Endothelial cell of umbilical vein (primary cell): ENCODE measurements around the gene DENND2C. TPM values are rescaled to one million over a fixed set of nuclear protein-coding genes. Genes with fewer than 3 reads are reported as not detected.

Experiments
- BruUV-seq: library from RNA; stranded (reverse); fragments of 400-500 nt; replicated peaks from 2 replicates; lab custom pipeline; 2021; lab: Mats Ljungman, UMichigan
- CTCF ChIA-PET: fragments of 300-600, 350-600 bp; sonication (Branson Sonifier 250); formaldehyde crosslinking; loops from one replicate; lab custom pipeline; 2021; ENCODE audit warnings: antibody characterized with exemption, inconsistent platforms; lab: Charles Lee
- POLR2A ChIA-PET: fragments of 300-600, 350-600 bp; sonication (Branson Sonifier 250); formaldehyde crosslinking; loops from one replicate; lab custom pipeline; 2021; ENCODE audit warnings: antibody characterized with exemption, inconsistent platforms; lab: Charles Lee
- DNase-seq: peaks from one replicate; pipeline ENCODE4 v3.0.0-alpha.2; 2011; ENCODE audit warnings: low read depth, low spot score
- FAIRE-seq: peaks from 2 replicates; lab custom pipeline; 2011; peaks lifted over from hg19 to GRCh38; lab: Jason Lieb, UNC
- H2AFZ ChIP-seq: 2 replicates; pipeline ENCODE4 v1.6.0; 2012; ENCODE audit warnings: low read depth, low read length, control low read depth, inconsistent platforms
- H3K27ac ChIP-seq: 2 replicates; pipeline ENCODE4 v1.5.1; 2011; ENCODE audit warnings: low read depth, mild to moderate bottlenecking, control low read depth, low read length, moderate library complexity; ENCODE audit not compliant: insufficient read depth
- H3K27me3 ChIP-seq, 2 experiments: 2 replicates each; pipeline versions ENCODE4 v1.6.0 to v1.6.1; 2011; ENCODE audit warnings: low read length in 2 of 2, mixed read lengths in 1 of 2; ENCODE audit not compliant: control insufficient read depth in 2 of 2, insufficient read depth in 2 of 2
- H3K36me3 ChIP-seq, 2 experiments: 2 replicates in 1 of 2; 3 replicates in 1 of 2; pipeline ENCODE4 v1.5.1; 2011; ENCODE audit warnings: low read length in 2 of 2, mild to moderate bottlenecking in 1 of 2, moderate library complexity in 1 of 2; ENCODE audit not compliant: control insufficient read depth in 2 of 2, insufficient read depth in 2 of 2; ENCODE audit errors: extremely low read depth in 1 of 2
- H3K4me1 ChIP-seq: 3 replicates; pipeline ENCODE4 v1.5.1; 2011; ENCODE audit warnings: mild to moderate bottlenecking, low read length; ENCODE audit not compliant: control insufficient read depth, insufficient read depth; ENCODE audit errors: extremely low read depth
- H3K4me2 ChIP-seq: 2 replicates; pipeline ENCODE4 v1.6.1; 2011; ENCODE audit warnings: low read length, control low read depth, mixed read lengths; ENCODE audit not compliant: insufficient read depth
- H3K4me3 ChIP-seq, 3 experiments: fragments of 200-600 bp in 1 of 3; sonication (generic), shearing (Covaris generic) in 1 of 3; replicated peaks in 1 of 3; 2 replicates each; pipeline ENCODE4 v1.5.1; 2011 to 2016; ENCODE audit warnings: control low read depth in 3 of 3, low read length in 3 of 3, mild to moderate bottlenecking in 2 of 3, inconsistent platforms in 1 of 3, low read depth in 1 of 3, moderate library complexity in 1 of 3; ENCODE audit not compliant: insufficient read depth in 1 of 3
- H3K79me2 ChIP-seq: 2 replicates; pipeline ENCODE4 v1.6.0; 2012; ENCODE audit warnings: low read length, inconsistent platforms; ENCODE audit not compliant: control insufficient read depth, insufficient read depth
- H3K9ac ChIP-seq: replicated peaks from 2 replicates; pipeline ENCODE3; 2011; ENCODE audit warnings: low read length, control low read depth; ENCODE audit not compliant: insufficient read depth; ENCODE audit errors: extremely low read depth
- H3K9me1 ChIP-seq: replicated peaks from 3 replicates; pipeline ENCODE4 v1.6.0; 2011; ENCODE audit warnings: mild to moderate bottlenecking, low read length; ENCODE audit not compliant: control insufficient read depth, insufficient read depth; ENCODE audit errors: extremely low read depth
- H3K9me3 ChIP-seq: replicated peaks from 2 replicates; pipeline ENCODE4 v1.5.1; 2012; ENCODE audit warnings: low read length, inconsistent platforms; ENCODE audit not compliant: control insufficient read depth, insufficient read depth
- H4K20me1 ChIP-seq: replicated peaks from 2 replicates; pipeline ENCODE3; 2011; ENCODE audit warnings: mild to moderate bottlenecking, low read length; ENCODE audit not compliant: control insufficient read depth, insufficient read depth; ENCODE audit errors: extremely low read depth
- EZH2 ChIP-seq: IDR thresholded peaks from 2 replicates; pipeline ENCODE4 v1.6.1; 2012; ENCODE audit warnings: borderline replicate concordance, low read depth, mild to moderate bottlenecking, moderate library complexity, low read length, inconsistent platforms; ENCODE audit not compliant: severe bottlenecking
- FOS ChIP-seq: IDR thresholded peaks from 2 replicates; pipeline ENCODE4 v1.6.1; 2011; ENCODE audit warnings: mild to moderate bottlenecking, low read length, moderate library complexity, borderline replicate concordance; ENCODE audit not compliant: insufficient read depth
- GATA2 ChIP-seq: IDR thresholded peaks from 2 replicates; pipeline ENCODE4 v1.7.0; 2011; ENCODE audit warnings: low read depth, mild to moderate bottlenecking, moderate library complexity, mixed read lengths, low read length; ENCODE audit not compliant: insufficient read length, insufficient read depth
- JUN ChIP-seq: IDR thresholded peaks from 2 replicates; pipeline ENCODE4 v1.6.1; 2011; ENCODE audit warnings: borderline replicate concordance, low read depth; ENCODE audit not compliant: insufficient read length, insufficient read depth
- MAX ChIP-seq: IDR thresholded peaks from 2 replicates; pipeline ENCODE4 v1.6.1; 2011; ENCODE audit not compliant: insufficient read depth, insufficient read length
- MYC ChIP-seq: IDR thresholded peaks from one replicate; pipeline ENCODE4 v1.6.1; 2011; ENCODE audit warnings: mild to moderate bottlenecking, low read depth, low read length
- POLR2A ChIP-seq: IDR thresholded peaks from 2 replicates; pipeline ENCODE4 v1.6.1; 2012; ENCODE audit warnings: low read depth, mild to moderate bottlenecking, control low read depth, low read length
- POLR2AphosphoS5 ChIP-seq: IDR thresholded peaks from 2 replicates; pipeline ENCODE4 v1.6.1; 2012; ENCODE audit warnings: low read depth, mild to moderate bottlenecking, control low read depth, low read length, moderate library complexity; ENCODE audit not compliant: insufficient read depth
- dilution Hi-C: fragments of 300-500 bp; cut with MboI; formaldehyde crosslinking; loops from one replicate; pipeline ENCODE4 v1.15.0; 2019; ENCODE audit warnings: low sequenced_read_pairs; ENCODE audit not compliant: extremely low pct_ligation_motif_present
- intact Hi-C: fragments of 100-400 bp; cut with micrococcal nuclease; formaldehyde crosslinking; loops from one replicate; pipeline ENCODE4 v1.10.0; 2022
- polyA plus RNA-seq, 4 experiments: library from polyadenylated mRNA; depleted of rRNA in 3 of 4; stranded (reverse) in 3 of 4; unstranded in 1 of 4; fragments of >200 nt; gene quantifications; 2 replicates each; pipeline versions ENCODE4 v1.2.1 to v1.2.3, GENCODE V29; 2011 to 2012; ENCODE audit warnings: missing spikeins in 1 of 4
- total RNA-seq: library from RNA; stranded (reverse); gene quantifications from 2 replicates; pipeline ENCODE4 v1.2.3, GENCODE V29; 2021
- TF ChIP-seq, protein P1 (sequence below), 2 donors: IDR thresholded peaks; 1 replicate in 1 of 2; 2 replicates in 1 of 2; pipeline ENCODE4 v1.5.1; 2011; ENCODE audit warnings: low read length in 2 of 2, mild to moderate bottlenecking in 2 of 2, moderate library complexity in 2 of 2, control low read depth in 1 of 2, inconsistent platforms in 1 of 2, low read depth in 1 of 2; ENCODE audit not compliant: insufficient read depth in 1 of 2; ENCODE audit errors: extremely low read depth in 1 of 2

DENND2C gene
- total and polyA plus RNA-seq, 2 donors (not counting 3 experiments of a cell fraction or from before 2014, with no cell fraction given): 0.12 to 0.22 TPM

DNA sequence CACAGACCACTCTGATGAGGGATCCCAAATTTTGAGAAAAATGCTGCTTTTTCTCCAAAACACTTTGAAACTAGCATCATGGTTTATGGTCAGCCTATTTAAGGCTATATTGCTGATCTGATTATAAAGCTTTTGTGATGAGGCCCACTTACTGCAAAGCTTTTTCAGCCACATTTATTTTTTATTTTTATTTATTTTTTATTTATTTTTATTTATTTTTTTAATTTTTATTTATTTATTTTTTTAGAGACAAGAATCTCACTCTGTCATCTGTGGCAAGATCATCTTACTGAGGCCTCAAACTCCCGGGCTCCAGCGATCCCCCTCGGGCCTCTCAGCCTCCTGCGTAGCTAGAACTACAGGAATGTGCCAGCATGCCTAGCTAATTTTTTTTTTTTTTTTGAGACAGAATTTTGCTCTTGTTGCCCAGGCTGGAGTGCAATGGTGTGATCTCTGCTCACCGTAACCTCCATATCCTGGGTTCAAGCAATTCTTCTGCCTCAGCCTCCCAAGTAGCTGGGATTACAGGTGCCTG, 83.3 kb downstream of the DENND2C start:
- intact Hi-C loops: loop anchor here (10.0 kb wide), 2 partner anchors 142 to 612 kb away; partner anchors contain the start of gene OLFML3
- dilution Hi-C loops: no loop called here
- Histone ChIP-seq H3K4me3 (no peak overlapping the region), H3K79me2 (no peaks in the 10 kb centered on the region), H3K9me3 (no peaks in the 10 kb centered on the region), H3K36me3 (no peaks in the 10 kb centered on the region), H3K9me1 (no peaks in the 10 kb centered on the region), H3K27me3 (peaks cover 0 to 2% of the 10 kb centered on the region in 2 experiments), H4K20me1 (no peaks in the 10 kb centered on the region), H3K4me2 (no peak overlapping the region), H2AFZ (no peak overlapping the region), H3K4me1 (no peaks in the 10 kb centered on the region), H3K27ac (no peak overlapping the region), H3K9ac (no peak overlapping the region)
- no TSS peak for BruUV-seq
- no peak for DNase-seq
- FAIRE-seq: no peak
- ChIA-PET CTCF (interaction anchor here (0.8 kb wide), 1 partner anchor 8 kb away, joined by 3 read pairs; no protein-coding TSS in a partner anchor), POLR2A (no interaction called here)
- TF ChIP-seq POLR2AphosphoS5 (no peak), MAX (no peak), GATA2 (no peak), FOS (no peak), EZH2 (no peak), JUN (no peak), MYC (no peak), POLR2A (no peak)
- TF ChIP-seq, protein P1, sequence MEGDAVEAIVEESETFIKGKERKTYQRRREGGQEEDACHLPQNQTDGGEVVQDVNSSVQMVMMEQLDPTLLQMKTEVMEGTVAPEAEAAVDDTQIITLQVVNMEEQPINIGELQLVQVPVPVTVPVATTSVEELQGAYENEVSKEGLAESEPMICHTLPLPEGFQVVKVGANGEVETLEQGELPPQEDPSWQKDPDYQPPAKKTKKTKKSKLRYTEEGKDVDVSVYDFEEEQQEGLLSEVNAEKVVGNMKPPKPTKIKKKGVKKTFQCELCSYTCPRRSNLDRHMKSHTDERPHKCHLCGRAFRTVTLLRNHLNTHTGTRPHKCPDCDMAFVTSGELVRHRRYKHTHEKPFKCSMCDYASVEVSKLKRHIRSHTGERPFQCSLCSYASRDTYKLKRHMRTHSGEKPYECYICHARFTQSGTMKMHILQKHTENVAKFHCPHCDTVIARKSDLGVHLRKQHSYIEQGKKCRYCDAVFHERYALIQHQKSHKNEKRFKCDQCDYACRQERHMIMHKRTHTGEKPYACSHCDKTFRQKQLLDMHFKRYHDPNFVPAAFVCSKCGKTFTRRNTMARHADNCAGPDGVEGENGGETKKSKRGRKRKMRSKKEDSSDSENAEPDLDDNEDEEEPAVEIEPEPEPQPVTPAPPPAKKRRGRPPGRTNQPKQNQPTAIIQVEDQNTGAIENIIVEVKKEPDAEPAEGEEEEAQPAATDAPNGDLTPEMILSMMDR (IDR thresholded peaks at IDR 0.05; ENCODE audit: extremely low read depth in 1 of 2, insufficient read depth in 1 of 2, low read depth in 1 of 2, low read length in 2 of 2): no peak
